HG02870 (cell line): Measurements from ENCODE around the gene AVEN.

Experiments used
- ATAC-seq: cut with Tn5 transposase; IDR thresholded peaks from one replicate; pipeline ENCODE4 v1.9.1; 2021; ENCODE audit warnings: mild to moderate bottlenecking, moderate library complexity; ENCODE audit not compliant: unreplicated experiment

AVEN gene

GRCh38 chr15:33923446-33923845 lies 115.6 kb downstream of the AVEN start:
- ATAC-seq, result no peak

- no peak for ATAC-seq
Observed at GRCh38 chr15:33915571-33916407, 123.2 kb downstream of the AVEN start.

- no peak for ATAC-seq
Observed at GRCh38 chr15:33913459-33913858, 125.5 kb downstream of the AVEN start.

GRCh38 chr15:33912326-33912725 lies 126.7 kb downstream of the AVEN start:
- no peak for ATAC-seq

GRCh38 chr15:33910741-33911140 lies 128.3 kb downstream of the AVEN start:
- ATAC-seq, result no peak

- no peak for ATAC-seq
Observed at GRCh38 chr15:33908406-33908805, 130.6 kb downstream of the AVEN start.

- ATAC-seq, result no peak
Observed at GRCh38 chr15:33907326-33907725, 131.7 kb downstream of the AVEN start.

GRCh38 chr15:33903661-33904060 lies 135.3 kb downstream of the AVEN start:
- ATAC-seq, result no peak

GRCh38 chr15:33902043-33902442 lies 137.0 kb downstream of the AVEN start:
- no peak for ATAC-seq

GRCh38 chr15:33894193-33894592 lies 144.8 kb downstream of the AVEN start:
- no peak for ATAC-seq

- no peak for ATAC-seq
Observed at GRCh38 chr15:33888176-33888575, 150.8 kb downstream of the AVEN start.

- no peak for ATAC-seq
Observed at GRCh38 chr15:33882921-33883320, 156.1 kb downstream of the AVEN start.

- ATAC-seq, result no peak
Observed at GRCh38 chr15:33874156-33874555, 164.8 kb downstream of the AVEN start.

- ATAC-seq, result no peak
Observed at GRCh38 chr15:33872416-33873106, 166.4 kb downstream of the AVEN start.

- no peak for ATAC-seq
Observed at GRCh38 chr15:33871980-33872379, 167.0 kb downstream of the AVEN start.

GRCh38 chr15:33866101-33866737 lies 172.8 kb downstream of the AVEN start:
- no peak for ATAC-seq

- ATAC-seq, result no peak
Observed at GRCh38 chr15:33865416-33865815, 173.6 kb downstream of the AVEN start.

- no peak for ATAC-seq
Observed at GRCh38 chr15:33864360-33865075, 174.5 kb downstream of the AVEN start.

- ATAC-seq, result no peak
Observed at GRCh38 chr15:33860754-33861153, 178.2 kb downstream of the AVEN start.

GRCh38 chr15:33859992-33860545 lies 178.9 kb downstream of the AVEN start:
- ATAC-seq, result no peak

GRCh38 chr15:33858836-33859235 lies 180.2 kb downstream of the AVEN start:
- ATAC-seq, result no peak
